SU-DHL-6 (cell line): Measurements from ENCODE around the gene KISS1.

Experiments used
- H2AFZ ChIP-seq: fragments of 200-600 bp; sonication (generic); 2 replicates; pipeline ENCODE4 v1.6.1; 2014; ENCODE audit warnings: low read depth, mild to moderate bottlenecking, moderate library complexity, mixed read lengths, antibody characterized with exemption, low read length; ENCODE audit not compliant: severe bottlenecking
- H3F3A ChIP-seq: fragments of 200-600 bp; shearing (Covaris generic); 2 replicates; pipeline ENCODE4 v1.6.0; 2016; ENCODE audit warnings: antibody characterized with exemption, mild to moderate bottlenecking; ENCODE audit not compliant: insufficient read depth
- H3K27ac ChIP-seq: fragments of 200-600 bp; sonication (generic); 2 replicates; pipeline ENCODE4 v1.5.1; 2016; ENCODE audit warnings: low read depth, mild to moderate bottlenecking, low read length, moderate library complexity, mixed read lengths
- H3K27me3 ChIP-seq: fragments of 200-600 bp; sonication (generic), shearing (Covaris generic); 2 replicates; pipeline ENCODE4 v1.6.0; 2014; ENCODE audit warnings: mild to moderate bottlenecking, low read length
- H3K36me3 ChIP-seq: fragments of 200-600 bp; sonication (generic); 2 replicates; pipeline ENCODE4 v1.6.1; 2014; ENCODE audit warnings: mild to moderate bottlenecking, low read length, mixed read lengths
- H3K4me2 ChIP-seq: fragments of 300-600, 200-600 bp; shearing (Covaris generic), sonication (generic); 2 replicates; pipeline ENCODE4 v1.6.0; 2014; ENCODE audit warnings: low read length, low read depth, mild to moderate bottlenecking; ENCODE audit not compliant: poor library complexity, severe bottlenecking
- H3K4me3 ChIP-seq: fragments of 200-600 bp; sonication (generic); 2 replicates; pipeline ENCODE4 v1.5.1; 2014; ENCODE audit warnings: antibody characterized with exemption, low read length, mild to moderate bottlenecking, mixed read lengths; ENCODE audit not compliant: insufficient read depth, poor library complexity, severe bottlenecking
- H3K79me2 ChIP-seq: fragments of 200-600 bp; sonication (generic); 2 replicates; pipeline ENCODE4 v1.6.1; 2014; ENCODE audit warnings: mild to moderate bottlenecking, low read length, moderate library complexity; ENCODE audit not compliant: insufficient read depth
- H3K9ac ChIP-seq: fragments of 200-600 bp; sonication (generic); 2 replicates; pipeline ENCODE4 v1.7.0; 2014; ENCODE audit warnings: mild to moderate bottlenecking, low read length
- H3K9me2 ChIP-seq: fragments of 200-600 bp; sonication (generic); replicated peaks from 2 replicates; pipeline ENCODE4 v1.6.1; 2014; ENCODE audit warnings: low read length; ENCODE audit not compliant: insufficient read depth
- H3K9me3 ChIP-seq: fragments of 200-600 bp; sonication (generic); 2 replicates; pipeline ENCODE4 v1.6.1; 2014; ENCODE audit warnings: low read length, mixed read lengths; ENCODE audit not compliant: insufficient read depth
- H4K20me1 ChIP-seq: fragments of 200-600 bp; sonication (generic); 2 replicates; pipeline ENCODE4 v1.6.1; 2014; ENCODE audit warnings: low read depth, mild to moderate bottlenecking, antibody characterized with exemption, low read length, moderate library complexity, mixed read lengths
- EZH2phosphoT487 ChIP-seq: fragments of 200-600 bp; sonication (generic), shearing (Covaris generic); conservative IDR thresholded peaks from 2 replicates; pipeline ENCODE4 v1.6.1; 2018; ENCODE audit warnings: mild to moderate bottlenecking, antibody characterized with exemption, low read length, moderate library complexity, mixed read lengths
- TF ChIP-seq, protein P1 (sequence below): fragments of 200-600 bp; sonication (generic); IDR thresholded peaks from one replicate; pipeline ENCODE4 v1.5.1; 2017; ENCODE audit warnings: antibody characterized with exemption, mild to moderate bottlenecking, low read length, moderate library complexity; ENCODE audit not compliant: insufficient read depth, poor library complexity, severe bottlenecking

KISS1 gene

DNA sequence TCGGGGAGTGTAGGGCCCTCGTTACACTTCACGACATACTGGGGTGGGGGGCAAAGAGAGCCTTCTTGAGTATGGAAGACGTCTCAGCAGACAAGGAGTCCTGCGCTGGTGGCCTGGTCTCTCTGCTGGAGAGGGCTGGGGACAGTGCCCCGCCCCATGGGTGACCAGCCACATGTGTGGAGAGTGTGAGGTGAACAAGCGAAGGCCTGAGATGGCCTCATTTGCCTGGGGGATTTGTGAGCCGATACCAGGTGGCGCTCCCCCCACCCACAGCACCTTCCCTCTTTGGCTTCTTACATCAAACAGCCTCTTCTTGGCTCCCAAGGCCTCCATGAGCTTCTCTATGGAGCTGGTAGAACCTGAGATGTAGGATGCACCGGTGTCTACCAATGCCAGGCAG is 40.4 kb downstream of the KISS1 start:
- H2AFZ ChIP-seq, result no peak overlapping the region
- no peak overlapping the region for H3K27ac ChIP-seq
- H3K27me3 ChIP-seq, result no peaks in the 10 kb centered on the region
- no peaks in the 10 kb centered on the region for H3K79me2 ChIP-seq
- H3K4me2 ChIP-seq, result no peak overlapping the region
- no peaks in the 10 kb centered on the region for H3K9me3 ChIP-seq
- H4K20me1 ChIP-seq, result no peaks in the 10 kb centered on the region
- TF ChIP-seq EZH2phosphoT487, result no peak
- TF ChIP-seq, protein P1, sequence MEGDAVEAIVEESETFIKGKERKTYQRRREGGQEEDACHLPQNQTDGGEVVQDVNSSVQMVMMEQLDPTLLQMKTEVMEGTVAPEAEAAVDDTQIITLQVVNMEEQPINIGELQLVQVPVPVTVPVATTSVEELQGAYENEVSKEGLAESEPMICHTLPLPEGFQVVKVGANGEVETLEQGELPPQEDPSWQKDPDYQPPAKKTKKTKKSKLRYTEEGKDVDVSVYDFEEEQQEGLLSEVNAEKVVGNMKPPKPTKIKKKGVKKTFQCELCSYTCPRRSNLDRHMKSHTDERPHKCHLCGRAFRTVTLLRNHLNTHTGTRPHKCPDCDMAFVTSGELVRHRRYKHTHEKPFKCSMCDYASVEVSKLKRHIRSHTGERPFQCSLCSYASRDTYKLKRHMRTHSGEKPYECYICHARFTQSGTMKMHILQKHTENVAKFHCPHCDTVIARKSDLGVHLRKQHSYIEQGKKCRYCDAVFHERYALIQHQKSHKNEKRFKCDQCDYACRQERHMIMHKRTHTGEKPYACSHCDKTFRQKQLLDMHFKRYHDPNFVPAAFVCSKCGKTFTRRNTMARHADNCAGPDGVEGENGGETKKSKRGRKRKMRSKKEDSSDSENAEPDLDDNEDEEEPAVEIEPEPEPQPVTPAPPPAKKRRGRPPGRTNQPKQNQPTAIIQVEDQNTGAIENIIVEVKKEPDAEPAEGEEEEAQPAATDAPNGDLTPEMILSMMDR, result no peak
- no peak overlapping the region for H3K4me3 ChIP-seq
- no peaks in the 10 kb centered on the region for H3F3A ChIP-seq
- H3K9me2 ChIP-seq, result no peaks in the 10 kb centered on the region
- no peak overlapping the region for H3K9ac ChIP-seq
- no peaks in the 10 kb centered on the region for H3K36me3 ChIP-seq

DNA sequence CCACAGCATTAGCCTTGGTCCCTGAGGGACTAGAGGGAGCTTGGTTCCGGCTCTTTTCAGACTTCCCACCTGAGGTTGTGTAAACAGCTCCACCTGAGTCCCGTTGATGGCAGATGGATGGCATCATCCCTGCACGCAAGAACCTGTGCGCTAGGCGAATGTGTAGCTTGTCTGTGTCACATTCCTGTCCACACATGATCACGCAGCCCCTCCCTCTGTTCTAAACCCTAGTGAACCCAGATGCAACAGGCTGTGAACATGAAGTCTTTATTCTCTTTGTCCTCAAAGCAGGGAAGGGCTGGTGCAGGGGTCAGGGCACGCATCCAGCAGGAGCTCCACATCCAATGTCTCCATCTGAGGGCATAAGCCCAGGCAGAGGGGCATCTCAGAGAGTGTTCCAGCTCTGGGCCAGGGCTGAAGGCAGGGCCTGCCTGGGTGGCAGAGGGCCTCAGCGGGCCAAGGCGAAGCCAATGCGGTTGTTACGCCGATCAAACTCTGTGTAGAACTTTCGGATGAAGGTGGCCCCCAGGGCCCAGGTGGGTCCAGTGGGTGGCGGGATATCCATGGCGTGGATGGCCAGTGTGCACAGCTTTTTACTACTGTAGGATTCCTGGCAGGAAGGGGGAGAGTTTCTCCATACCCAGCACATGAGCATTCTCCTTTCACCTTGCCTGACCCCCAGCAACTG is 41.6 kb downstream of the KISS1 start:
- H2AFZ ChIP-seq, result no peak overlapping the region
- H3K79me2 ChIP-seq, result no peaks in the 10 kb centered on the region
- no peak overlapping the region for H3K4me2 ChIP-seq
- TF ChIP-seq, protein P1, result no peak
- TF ChIP-seq EZH2phosphoT487, result no peak
- H3K36me3 ChIP-seq, result no peaks in the 10 kb centered on the region
- H3K27ac ChIP-seq, result no peak overlapping the region
- H3K27me3 ChIP-seq, result no peaks in the 10 kb centered on the region
- H3K9ac ChIP-seq, result no peak overlapping the region
- no peaks in the 10 kb centered on the region for H3F3A ChIP-seq
- no peaks in the 10 kb centered on the region for H3K9me2 ChIP-seq
- H3K4me3 ChIP-seq, result no peak overlapping the region
- H4K20me1 ChIP-seq, result no peaks in the 10 kb centered on the region
- no peaks in the 10 kb centered on the region for H3K9me3 ChIP-seq

DNA sequence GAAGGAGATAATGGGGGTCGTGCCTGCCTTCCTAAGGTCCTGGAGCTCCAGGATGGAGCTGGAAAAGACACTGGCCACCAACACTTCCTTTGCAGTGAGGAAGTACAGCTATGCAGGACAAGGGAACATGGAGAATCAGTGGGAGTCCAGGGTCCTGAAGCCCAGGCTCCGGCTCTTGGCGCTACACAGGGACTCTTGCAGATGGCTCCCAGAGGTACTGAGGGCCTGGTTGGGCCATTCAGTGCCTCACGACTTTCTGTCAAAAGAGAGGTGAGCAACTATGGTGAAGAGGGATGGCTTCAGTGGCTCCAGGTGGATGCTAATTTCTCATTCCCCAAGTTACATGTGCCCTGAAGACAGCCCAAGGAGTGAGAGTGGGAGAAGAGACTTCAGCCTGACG is 42.6 kb downstream of the KISS1 start:
- Histone ChIP-seq H3K9ac (no peak overlapping the region), H3K79me2 (no peaks in the 10 kb centered on the region), H3K27ac (no peak overlapping the region), H2AFZ (no peak overlapping the region), H3F3A (no peaks in the 10 kb centered on the region), H3K36me3 (no peaks in the 10 kb centered on the region), H3K4me3 (no peak overlapping the region), H3K4me2 (no peak overlapping the region), H3K9me2 (no peaks in the 10 kb centered on the region), H3K9me3 (no peaks in the 10 kb centered on the region), H4K20me1 (no peaks in the 10 kb centered on the region), H3K27me3 (no peaks in the 10 kb centered on the region)
- no peak for TF ChIP-seq EZH2phosphoT487
- TF ChIP-seq, protein P1, result no peak
